ENCODE data around the gene MESP1. TPM values are rescaled to one million over a fixed set of nuclear protein-coding genes. Genes with fewer than 3 reads are reported as not detected.

The MESP1 gene
- total and polyA plus RNA-seq, 2 of the 4 experiments (the other 2 are of a cell fraction) = under 0.01 to 0.10 TPM

DNA sequence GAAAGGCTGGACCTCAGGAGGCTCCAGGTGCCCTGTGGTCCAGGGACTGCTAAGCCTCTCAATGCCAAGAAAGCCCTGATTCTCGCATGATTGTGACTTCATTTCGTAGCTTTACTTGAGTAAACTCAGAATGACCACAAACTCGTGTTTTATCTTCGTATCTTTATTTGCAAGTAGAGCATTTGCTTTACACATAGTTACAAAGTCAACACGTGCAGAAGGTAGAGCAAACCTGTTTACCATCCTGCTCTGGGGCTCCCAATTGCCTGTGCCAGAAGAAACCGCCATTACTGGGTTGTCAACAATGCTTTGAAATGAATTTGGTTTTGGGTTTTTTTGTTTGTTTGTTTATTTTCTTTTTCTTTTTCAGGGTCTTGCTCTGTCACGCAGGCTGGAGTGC, 5.8 kb upstream of the MESP1 start:
- intact Hi-C loops (cut with micrococcal nuclease) = no loop called here
- Histone ChIP-seq H2AK5ac (ENCODE audit: low read depth, low read length) (no peak overlapping the region), H3K27me3 (ENCODE audit: control insufficient read depth, insufficient read depth, low read length) (no peaks in the 10 kb centered on the region), H4K8ac (ENCODE audit: low read depth in 2 of 2, low read length in 2 of 2) (no peak overlapping the region), H3K18ac (ENCODE audit: low read depth, low read length) (no peak overlapping the region), H3K4me1 (ENCODE audit: control insufficient read depth, insufficient read depth, low read length) (peaks cover 2% of the 10 kb centered on the region; the same call in 1 of the 2 replicates), H2BK120ac (ENCODE audit: low read depth, low read length) (no peak overlapping the region), H3K9me3 (ENCODE audit: control insufficient read depth, insufficient read depth, low read length) (no peaks in the 10 kb centered on the region), H4K20me1 (ENCODE audit: insufficient read depth, low read length) (no peaks in the 10 kb centered on the region), H3K4ac (ENCODE audit: low read depth, low read length) (no peak overlapping the region), H3K27ac (ENCODE audit: insufficient read depth, low read length) (no peak overlapping the region), H2BK5ac (ENCODE audit: low read depth, low read length, poor library complexity, severe bottlenecking) (no peak overlapping the region), H4K91ac (ENCODE audit: insufficient read depth, low read depth, low read length) (no peak overlapping the region), H2BK20ac (ENCODE audit: low read depth, low read length) (no peak overlapping the region), H2AK9ac (replicated peaks; ENCODE audit: low read depth, low read length, poor library complexity) (no peak overlapping the region), H3K79me1 (ENCODE audit: low read depth in 1 of 2, low read length in 2 of 2) (no peaks in the 10 kb centered on the region), H2BK15ac (ENCODE audit: low read depth, low read length) (no peak overlapping the region), H3K36me3 (ENCODE audit: control insufficient read depth, insufficient read depth, low read length) (no peaks in the 10 kb centered on the region), H3K23ac (ENCODE audit: low read depth, low read length) (no peak overlapping the region), H3K56ac (ENCODE audit: extremely low read depth, insufficient read depth, low read length) (no peak overlapping the region), H3K9ac (ENCODE audit: low read depth, low read length) (no peak overlapping the region), H3K9me1 (ENCODE audit: insufficient read depth, low read length) (no peaks in the 10 kb centered on the region; the same call in 1 of the 2 replicates), H2AFZ (replicated peaks; ENCODE audit: low read length, poor library complexity) (no peak overlapping the region), H3K14ac (replicated peaks; ENCODE audit: low read depth, low read length) (no peak overlapping the region), H4K5ac (ENCODE audit: low read depth, low read length) (no peak overlapping the region), H3K4me3 (ENCODE audit: insufficient read depth, low read depth, low read length) (no peak overlapping the region), H3K4me2 (ENCODE audit: low read depth, low read length) (no peak overlapping the region)
- in situ Hi-C loops (cut with MboI; ENCODE audit: low sequenced_read_pairs) = loop anchor here (5.0 to 10.0 kb wide), 2 partner anchors 120 to 318 kb away; no protein-coding TSS in a partner anchor
- ChIA-PET CTCF (interaction anchor here (4.0 kb wide), 1 partner anchor 118 kb away, joined by 24 read pairs; no protein-coding TSS in a partner anchor), POLR2A (ENCODE audit: unreplicated experiment) (interaction anchor here (0.7 kb wide), 2 partner anchors 61 to 368 kb away, joined by 4 to 7 read pairs; no protein-coding TSS in a partner anchor)
- WGBS, 2 experiments (ENCODE audit: extremely low coverage in 2 of 2, insufficient read length in 1 of 2) = no CpG with 5 or more reads among the region's 7 CpGs
- no peak for TF ChIP-seq MAFK (IDR thresholded peaks at IDR 0.05; ENCODE audit: low read depth, low read length)
- TF ChIP-seq RAD21 (IDR thresholded peaks at IDR 0.05; ENCODE audit: low read length) = no peak
- TF ChIP-seq CHD1 (IDR thresholded peaks at IDR 0.05; ENCODE audit: low read depth, low read length) = no peak
- dilution Hi-C loops (cut with HindIII; ENCODE audit: low sequenced_read_pairs, unreplicated experiment) = loop anchor here (25.0 kb wide), 1 partner anchor 105 kb away; no protein-coding TSS in a partner anchor
- no peak for DNase-seq
- ATAC-seq (ENCODE audit: low read depth) = no peak
- no TSS peak for BruUV-seq (replicated peaks)
